Testis (tissue), 2 donors: ENCODE data around the gene CHDH.

Experiments used
- CTCF ChIP-seq, 3 experiments: fragments of 450-650 bp in 2 of 3; fragments of 200-600 bp in 1 of 3; sonication (generic) in 1 of 3; IDR thresholded peaks; one replicate each; pipeline ENCODE4 v1.5.1; 2016 to 2019; ENCODE audit warnings: antibody characterized with exemption in 3 of 3, mild to moderate bottlenecking in 2 of 3, moderate library complexity in 1 of 3
- POLR2A ChIP-seq: fragments of 450-650 bp; IDR thresholded peaks from one replicate; pipeline ENCODE4 v1.6.1; 2017; ENCODE audit warnings: antibody characterized with exemption, mild to moderate bottlenecking, moderate library complexity

GRCh38 chr3:53791317-53791716 lies 54.9 kb downstream of the CHDH start:
- TF ChIP-seq CTCF (IDR thresholded peaks at IDR 0.05), result no peak
- TF ChIP-seq POLR2A, result no peak
